ENCODE results near the gene MOXD1.

DNA sequence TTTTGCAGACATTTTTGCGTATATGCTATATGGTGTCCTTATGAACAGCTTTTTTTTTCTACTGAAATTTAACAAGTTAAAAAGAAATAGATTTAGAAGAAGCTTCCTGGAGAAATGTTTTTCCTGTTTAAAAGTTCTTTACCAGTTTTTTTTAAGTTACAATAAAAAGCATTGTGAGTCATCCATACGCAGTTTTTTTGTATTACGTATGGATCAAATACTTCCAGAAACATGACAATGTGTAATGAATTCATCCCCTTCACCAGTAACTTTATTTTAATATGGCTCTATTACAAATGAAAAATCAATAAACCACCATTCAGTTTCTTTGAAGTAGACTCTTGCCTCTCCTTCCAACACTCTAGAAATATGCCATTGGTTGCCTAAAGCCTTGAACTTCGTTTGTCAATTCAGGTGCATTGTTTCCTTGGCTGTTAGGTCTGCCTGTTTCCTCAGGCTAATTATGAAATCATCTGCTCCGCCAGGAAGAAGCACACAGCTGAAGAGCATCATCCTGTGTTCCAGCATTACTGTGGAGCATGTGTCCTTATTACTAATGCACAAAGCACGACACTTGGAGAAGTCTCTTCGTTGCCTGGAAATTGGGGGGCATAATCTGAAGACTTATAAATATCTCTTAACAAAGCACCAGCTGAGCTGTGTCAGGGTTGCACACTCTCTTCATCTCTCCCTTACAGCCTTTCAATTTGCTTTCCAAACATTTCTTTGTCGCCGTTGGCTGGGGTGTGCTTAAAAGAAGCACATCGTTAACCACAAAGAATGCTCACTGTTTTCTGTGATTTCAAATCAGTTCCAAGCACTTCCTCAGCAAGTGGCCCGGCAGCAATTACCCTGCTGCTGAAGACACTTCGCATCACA, 9.6 kb downstream of the MOXD1 start:
- TF ChIP-seq, protein P1, sequence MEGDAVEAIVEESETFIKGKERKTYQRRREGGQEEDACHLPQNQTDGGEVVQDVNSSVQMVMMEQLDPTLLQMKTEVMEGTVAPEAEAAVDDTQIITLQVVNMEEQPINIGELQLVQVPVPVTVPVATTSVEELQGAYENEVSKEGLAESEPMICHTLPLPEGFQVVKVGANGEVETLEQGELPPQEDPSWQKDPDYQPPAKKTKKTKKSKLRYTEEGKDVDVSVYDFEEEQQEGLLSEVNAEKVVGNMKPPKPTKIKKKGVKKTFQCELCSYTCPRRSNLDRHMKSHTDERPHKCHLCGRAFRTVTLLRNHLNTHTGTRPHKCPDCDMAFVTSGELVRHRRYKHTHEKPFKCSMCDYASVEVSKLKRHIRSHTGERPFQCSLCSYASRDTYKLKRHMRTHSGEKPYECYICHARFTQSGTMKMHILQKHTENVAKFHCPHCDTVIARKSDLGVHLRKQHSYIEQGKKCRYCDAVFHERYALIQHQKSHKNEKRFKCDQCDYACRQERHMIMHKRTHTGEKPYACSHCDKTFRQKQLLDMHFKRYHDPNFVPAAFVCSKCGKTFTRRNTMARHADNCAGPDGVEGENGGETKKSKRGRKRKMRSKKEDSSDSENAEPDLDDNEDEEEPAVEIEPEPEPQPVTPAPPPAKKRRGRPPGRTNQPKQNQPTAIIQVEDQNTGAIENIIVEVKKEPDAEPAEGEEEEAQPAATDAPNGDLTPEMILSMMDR (IDR thresholded peaks at IDR 0.05; ENCODE audit: low read length): no peak
- no peak for TF ChIP-seq EZH2 (IDR thresholded peaks at IDR 0.05; ENCODE audit: borderline replicate concordance, low read length)

Measured in OCI-LY1 (cell line).